ENCODE data around the gene NYAP1.
A peak's percentile ranks its signal among the peaks of the same experiment; 100 is the strongest.
"Not testable (repeated sequence)": the region's sequence is repeated elsewhere in the genome, so short reads cannot be mapped to it uniquely, and the experiment has no call there.

NYAP1 gene

DNA sequence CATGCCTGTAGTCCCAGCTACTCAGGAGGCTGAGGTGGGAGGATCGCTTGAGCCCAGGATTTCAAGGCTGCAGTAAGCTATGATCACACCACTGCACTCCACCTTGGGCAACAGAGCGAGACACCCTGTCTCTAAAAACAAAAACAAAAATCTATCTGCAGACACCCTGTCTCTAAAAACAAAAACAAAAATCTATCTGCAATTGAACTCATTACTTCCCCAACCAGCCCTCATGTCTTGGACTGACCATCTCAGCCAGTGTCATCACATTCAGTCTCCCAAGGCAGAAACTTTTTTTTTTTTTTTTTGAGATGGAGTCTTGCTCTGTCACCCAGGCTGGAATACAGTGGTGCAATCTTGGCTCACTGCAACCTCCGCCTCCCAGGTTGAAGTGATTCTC is 20.3 kb downstream of the NYAP1 start:
- not testable (repeated sequence) for H3K4me3 ChIP-seq (ENCODE audit: low read length); H3K4me1 ChIP-seq (ENCODE audit: control insufficient read depth, insufficient read depth, low read length); H3K9me3 ChIP-seq (ENCODE audit: control insufficient read depth, low read length); H3K36me3 ChIP-seq (ENCODE audit: control insufficient read depth, insufficient read depth, low read length, severe bottlenecking); DNase-seq (ENCODE audit: low read depth); H3K9ac ChIP-seq (ENCODE audit: low read length); H3K27me3 ChIP-seq (replicated peaks; ENCODE audit: control insufficient read depth, insufficient read depth, low read length)

DNA sequence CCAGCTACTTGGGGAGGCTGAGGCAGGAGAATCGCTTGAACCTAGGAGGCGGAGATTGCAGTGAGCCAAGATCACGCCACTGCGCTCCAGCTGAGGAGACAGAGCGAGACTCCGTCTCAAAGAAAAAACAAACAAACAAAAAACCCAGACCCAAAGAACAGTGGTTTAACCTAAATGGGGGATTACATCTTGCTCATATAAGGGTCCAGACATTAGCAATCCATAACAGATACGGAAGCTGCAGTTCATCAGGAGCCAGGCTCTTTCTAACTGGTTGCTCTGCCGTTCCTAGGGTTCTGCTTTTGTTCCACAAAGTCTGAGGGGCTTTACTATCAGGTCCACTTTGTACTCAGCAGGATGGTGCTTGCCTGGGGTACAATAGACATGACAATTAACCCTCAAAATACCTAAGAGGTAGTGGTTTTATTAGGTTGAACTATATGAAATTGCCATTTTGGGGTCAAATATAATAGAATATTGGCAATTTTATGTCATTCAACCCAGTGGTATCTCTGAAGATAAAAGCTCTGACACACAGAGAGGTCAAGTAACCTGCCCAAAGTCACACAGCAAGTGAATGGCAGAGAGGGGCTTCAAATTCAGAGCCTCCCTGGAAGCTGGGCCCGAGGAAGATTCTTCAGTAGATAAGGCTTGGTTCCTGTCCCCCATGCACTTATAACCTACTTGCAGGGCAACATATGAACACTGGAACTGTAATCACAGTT is 21.3 kb downstream of the NYAP1 start:
- H3K27me3 ChIP-seq (replicated peaks; ENCODE audit: control insufficient read depth, insufficient read depth, low read length): no peaks in the 10 kb centered on the region
- H3K9me3 ChIP-seq (ENCODE audit: control insufficient read depth, low read length): no peaks in the 10 kb centered on the region
- DNase-seq (ENCODE audit: low read depth): no peak
- no peak overlapping the region for H3K4me3 ChIP-seq (ENCODE audit: low read length)
- H3K9ac ChIP-seq (ENCODE audit: low read length): no peak overlapping the region
- peaks cover 13% of the 10 kb centered on the region for H3K4me1 ChIP-seq (ENCODE audit: control insufficient read depth, insufficient read depth, low read length)
- no peaks in the 10 kb centered on the region for H3K36me3 ChIP-seq (ENCODE audit: control insufficient read depth, insufficient read depth, low read length, severe bottlenecking)

DNA sequence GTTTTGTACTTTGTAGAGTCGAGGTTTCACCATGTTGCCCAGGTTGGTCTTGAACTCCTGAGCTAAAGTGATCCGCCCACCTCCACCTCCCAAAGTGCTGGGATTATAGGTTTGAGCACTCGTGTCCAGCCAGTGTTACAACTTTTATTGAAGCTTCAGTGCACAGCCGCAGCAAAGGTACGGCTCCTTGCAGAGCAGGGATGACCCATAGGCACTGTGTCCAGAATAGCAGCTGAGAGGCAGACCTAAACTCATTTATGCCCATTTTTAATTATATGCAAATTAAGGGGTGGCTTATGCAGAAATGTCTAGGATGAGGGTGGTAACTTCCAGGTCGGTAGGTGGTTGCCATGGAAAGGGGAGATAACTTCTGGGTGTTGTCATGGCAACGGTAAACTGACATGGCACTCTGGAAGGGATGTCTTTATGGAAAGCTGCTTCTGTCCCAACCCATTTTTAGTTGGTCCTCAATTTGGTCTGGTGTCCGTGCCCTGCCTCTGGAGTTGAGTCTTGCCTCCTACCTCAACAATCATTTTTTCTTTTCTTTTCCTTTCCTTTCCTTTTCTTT is 22.7 kb downstream of the NYAP1 start:
- no peak for DNase-seq (ENCODE audit: low read depth)
- Histone ChIP-seq H3K4me3 (ENCODE audit: low read length) (no peak overlapping the region), H3K9me3 (ENCODE audit: control insufficient read depth, low read length) (no peaks in the 10 kb centered on the region), H3K27me3 (replicated peaks; ENCODE audit: control insufficient read depth, insufficient read depth, low read length) (no peaks in the 10 kb centered on the region), H3K9ac (ENCODE audit: low read length) (no peak overlapping the region), H3K4me1 (ENCODE audit: control insufficient read depth, insufficient read depth, low read length) (peaks cover 13% of the 10 kb centered on the region), H3K36me3 (ENCODE audit: control insufficient read depth, insufficient read depth, low read length, severe bottlenecking) (no peaks in the 10 kb centered on the region)

DNA sequence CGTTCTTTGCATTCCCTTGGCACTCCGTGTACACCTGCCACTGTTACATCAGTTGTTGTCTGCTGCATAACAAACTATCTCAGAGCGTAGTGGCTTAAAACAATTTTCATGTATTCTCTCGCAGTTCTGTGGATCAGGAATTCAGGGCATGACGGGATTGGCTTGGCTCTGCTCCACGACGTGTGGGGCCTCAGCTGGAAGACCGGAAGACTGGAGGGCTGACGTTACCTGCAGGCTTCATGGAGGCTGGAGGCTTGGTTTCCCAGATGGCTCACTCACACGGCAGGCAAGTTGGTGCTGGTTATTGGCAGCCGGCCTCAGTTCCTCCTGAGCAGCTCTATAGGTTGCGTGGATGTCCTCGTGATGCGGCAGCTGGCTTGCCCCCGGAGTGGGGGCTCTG is 25.5 kb downstream of the NYAP1 start:
- Histone ChIP-seq H3K9me3 (ENCODE audit: control insufficient read depth, low read length) (no peaks in the 10 kb centered on the region), H3K27me3 (replicated peaks; ENCODE audit: control insufficient read depth, insufficient read depth, low read length) (no peaks in the 10 kb centered on the region), H3K4me3 (ENCODE audit: low read length) (no peak overlapping the region), H3K36me3 (ENCODE audit: control insufficient read depth, insufficient read depth, low read length, severe bottlenecking) (no peaks in the 10 kb centered on the region), H3K9ac (ENCODE audit: low read length) (no peak overlapping the region), H3K4me1 (ENCODE audit: control insufficient read depth, insufficient read depth, low read length) (peaks cover 6% of the 10 kb centered on the region)
- DNase-seq (ENCODE audit: low read depth): no peak

DNA sequence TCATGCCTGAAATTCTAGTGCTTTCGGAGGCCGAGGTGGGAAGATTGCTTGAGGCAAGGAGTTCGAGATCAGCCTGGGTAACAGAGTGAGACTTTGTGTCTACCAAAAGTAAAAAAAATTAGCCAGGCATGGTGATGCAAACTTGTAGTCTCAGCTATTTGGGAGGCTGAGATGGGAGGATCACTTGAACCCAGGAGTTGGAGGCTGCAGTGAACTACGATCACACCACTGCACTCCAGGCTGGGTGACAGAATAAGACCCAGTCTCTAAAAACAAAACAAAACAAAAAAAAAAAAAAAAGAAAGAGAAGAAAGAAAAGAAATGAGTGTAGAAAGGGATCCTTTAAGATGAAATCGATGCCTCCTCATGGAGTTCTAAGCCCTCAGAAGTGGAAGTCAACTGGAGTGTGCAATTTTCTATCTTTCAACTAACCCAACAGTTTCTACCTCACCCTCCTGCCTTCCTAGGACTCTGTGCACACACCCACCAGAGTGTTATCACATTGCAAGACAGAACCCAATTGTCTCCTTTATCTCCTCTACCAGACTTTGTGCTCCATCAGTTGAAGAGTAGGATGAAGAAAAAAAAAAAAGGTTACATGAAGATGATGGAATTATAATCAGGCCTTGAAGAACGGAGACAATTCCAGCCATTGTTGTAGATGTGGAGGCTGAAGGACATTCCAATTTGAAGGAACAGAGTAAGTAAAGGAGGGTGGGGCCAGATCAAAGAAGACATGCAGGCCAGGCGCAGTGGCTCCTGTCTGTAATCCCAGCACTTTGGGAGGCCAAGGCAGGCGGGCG is 26.9 kb downstream of the NYAP1 start:
- H3K4me1 ChIP-seq (ENCODE audit: control insufficient read depth, insufficient read depth, low read length): peaks cover 17% of the 10 kb centered on the region
- DNase-seq (ENCODE audit: low read depth): no peak
- H3K36me3 ChIP-seq (ENCODE audit: control insufficient read depth, insufficient read depth, low read length, severe bottlenecking): no peaks in the 10 kb centered on the region
- H3K9ac ChIP-seq (ENCODE audit: low read length): no peak overlapping the region
- no peaks in the 10 kb centered on the region for H3K27me3 ChIP-seq (replicated peaks; ENCODE audit: control insufficient read depth, insufficient read depth, low read length)
- no peak overlapping the region for H3K4me3 ChIP-seq (ENCODE audit: low read length)
- H3K9me3 ChIP-seq (ENCODE audit: control insufficient read depth, low read length): no peaks in the 10 kb centered on the region

DNA sequence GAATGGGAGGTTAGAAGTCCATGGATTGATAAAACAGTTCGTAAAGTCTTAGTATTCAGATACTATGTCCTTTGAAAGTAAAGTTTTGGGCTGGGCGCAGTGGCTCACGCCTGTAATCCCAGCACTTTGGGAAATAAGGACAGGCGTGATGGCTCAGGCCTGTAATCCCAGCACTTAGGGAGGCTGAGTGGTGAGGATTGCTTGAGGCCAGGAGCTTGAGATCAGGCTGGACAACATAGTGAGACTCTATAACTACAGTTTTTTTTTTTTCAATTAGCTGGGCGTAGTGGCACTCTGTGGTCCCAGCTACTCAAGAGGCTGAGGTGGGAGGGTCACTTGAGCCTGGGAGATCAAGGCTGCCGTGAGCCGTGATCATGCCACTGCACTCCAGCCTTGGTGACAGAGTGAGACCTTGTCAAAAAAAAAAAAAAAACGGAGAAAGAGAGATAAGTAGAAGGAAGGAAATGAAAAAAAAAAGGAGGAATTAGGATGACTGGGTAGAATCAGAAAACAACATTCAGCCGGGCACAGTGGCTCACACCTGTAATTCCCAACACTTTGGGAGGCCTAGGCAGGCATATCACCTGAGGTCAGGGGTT is 29.6 kb downstream of the NYAP1 start:
- H3K36me3 ChIP-seq (ENCODE audit: control insufficient read depth, insufficient read depth, low read length, severe bottlenecking): no peaks in the 10 kb centered on the region
- H3K4me1 ChIP-seq (ENCODE audit: control insufficient read depth, insufficient read depth, low read length): peaks cover 28% of the 10 kb centered on the region
- no peak overlapping the region for H3K4me3 ChIP-seq (ENCODE audit: low read length)
- no peaks in the 10 kb centered on the region for H3K27me3 ChIP-seq (replicated peaks; ENCODE audit: control insufficient read depth, insufficient read depth, low read length)
- H3K9ac ChIP-seq (ENCODE audit: low read length): no peak overlapping the region
- DNase-seq (ENCODE audit: low read depth): no peak
- H3K9me3 ChIP-seq (ENCODE audit: control insufficient read depth, low read length): no peaks in the 10 kb centered on the region

DNA sequence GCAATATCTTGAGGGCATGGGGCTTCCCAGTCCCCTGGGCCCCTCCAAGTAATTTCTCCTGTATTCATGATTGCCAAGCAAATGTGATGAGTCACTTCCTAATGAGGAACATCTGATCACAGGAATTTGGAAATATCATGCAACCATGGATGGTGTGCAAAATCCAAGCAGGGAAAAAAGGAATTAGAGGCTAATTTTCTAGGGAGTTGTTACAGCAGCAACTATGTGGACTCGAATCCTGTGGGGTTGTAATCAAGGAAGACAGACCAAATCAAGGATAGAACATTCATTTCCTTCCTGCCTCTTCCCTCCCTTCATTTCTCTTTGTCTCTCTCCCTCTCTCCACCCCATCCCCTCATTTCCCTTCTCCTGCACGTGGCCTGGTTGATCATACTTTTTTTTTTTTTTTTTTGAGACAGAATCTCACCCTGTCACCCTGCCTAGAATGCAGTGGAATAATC is 31.4 kb downstream of the NYAP1 start:
- H3K4me3 ChIP-seq (ENCODE audit: low read length): peak overlapping the region; percentile 31
- H3K4me1 ChIP-seq (ENCODE audit: control insufficient read depth, insufficient read depth, low read length): peaks cover 22% of the 10 kb centered on the region
- H3K27me3 ChIP-seq (replicated peaks; ENCODE audit: control insufficient read depth, insufficient read depth, low read length): no peaks in the 10 kb centered on the region
- H3K36me3 ChIP-seq (ENCODE audit: control insufficient read depth, insufficient read depth, low read length, severe bottlenecking): no peaks in the 10 kb centered on the region
- peak; percentile 89 for DNase-seq (ENCODE audit: low read depth)
- no peaks in the 10 kb centered on the region for H3K9me3 ChIP-seq (ENCODE audit: control insufficient read depth, low read length)
- H3K9ac ChIP-seq (ENCODE audit: low read length): peak overlapping the region; percentile 48

DNA sequence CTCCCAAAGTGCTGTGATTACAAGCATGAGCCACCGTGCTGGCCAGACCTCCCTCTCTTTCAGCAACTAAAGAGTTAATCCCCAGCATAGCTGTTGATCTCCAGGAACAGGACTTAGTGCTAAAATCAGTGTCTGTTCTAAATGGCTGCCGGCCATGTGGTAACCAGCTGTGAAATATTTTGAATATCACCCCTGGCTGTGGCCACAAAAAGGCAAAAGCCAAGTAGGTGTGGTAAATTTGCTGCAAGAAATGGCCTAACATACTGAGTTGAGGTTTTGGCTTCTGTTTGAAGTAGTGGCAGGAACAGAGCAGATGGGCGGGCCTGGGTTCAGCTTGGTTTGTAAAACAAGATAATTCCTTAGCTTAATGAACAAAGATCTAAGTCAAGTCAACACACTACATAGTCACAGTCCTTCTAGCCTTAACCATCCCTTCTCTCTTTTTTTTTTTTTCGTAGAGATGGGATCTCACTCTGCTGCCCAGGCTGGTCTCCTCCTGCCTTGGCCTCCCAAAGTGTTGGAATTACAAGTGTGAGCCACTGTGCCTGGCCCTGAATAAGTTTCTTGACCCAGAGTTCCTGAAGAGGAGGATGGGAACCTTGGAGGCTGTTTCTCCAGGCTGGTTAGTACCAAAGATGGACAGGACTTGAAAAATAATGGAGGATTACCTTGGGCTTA is 32.5 kb downstream of the NYAP1 start:
- peak; percentile 84 for DNase-seq (ENCODE audit: low read depth)
- Histone ChIP-seq H3K27me3 (replicated peaks; ENCODE audit: control insufficient read depth, insufficient read depth, low read length) (no peaks in the 10 kb centered on the region), H3K9me3 (ENCODE audit: control insufficient read depth, low read length) (no peaks in the 10 kb centered on the region), H3K4me1 (ENCODE audit: control insufficient read depth, insufficient read depth, low read length) (peaks cover 22% of the 10 kb centered on the region), H3K4me3 (ENCODE audit: low read length) (no peak overlapping the region), H3K36me3 (ENCODE audit: control insufficient read depth, insufficient read depth, low read length, severe bottlenecking) (no peaks in the 10 kb centered on the region), H3K9ac (ENCODE audit: low read length) (no peak overlapping the region)

DNA sequence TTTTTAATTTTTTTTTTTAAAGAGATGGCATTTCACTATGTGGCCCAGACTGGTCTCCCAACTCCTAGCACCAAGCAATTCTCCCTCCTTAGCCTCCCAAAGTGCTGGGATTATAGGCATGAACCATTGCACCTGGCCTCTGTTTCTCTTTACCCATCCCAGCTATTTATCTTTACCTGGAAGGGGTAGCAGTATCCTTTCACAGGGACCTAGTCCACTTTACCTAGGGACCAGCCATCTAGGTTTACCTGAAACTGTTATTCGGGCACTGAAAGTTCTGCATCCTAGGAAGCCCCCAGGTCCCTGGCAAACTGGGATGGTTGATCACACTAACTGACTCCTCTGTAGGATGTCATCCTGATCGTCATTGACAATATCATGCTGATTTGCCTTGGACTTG is 33.6 kb downstream of the NYAP1 start:
- Histone ChIP-seq H3K9me3 (ENCODE audit: control insufficient read depth, low read length) (no peaks in the 10 kb centered on the region), H3K4me1 (ENCODE audit: control insufficient read depth, insufficient read depth, low read length) (peaks cover 22% of the 10 kb centered on the region), H3K27me3 (replicated peaks; ENCODE audit: control insufficient read depth, insufficient read depth, low read length) (no peaks in the 10 kb centered on the region), H3K4me3 (ENCODE audit: low read length) (no peak overlapping the region), H3K9ac (ENCODE audit: low read length) (no peak overlapping the region), H3K36me3 (ENCODE audit: control insufficient read depth, insufficient read depth, low read length, severe bottlenecking) (no peaks in the 10 kb centered on the region)
- no peak for DNase-seq (ENCODE audit: low read depth)

DNA sequence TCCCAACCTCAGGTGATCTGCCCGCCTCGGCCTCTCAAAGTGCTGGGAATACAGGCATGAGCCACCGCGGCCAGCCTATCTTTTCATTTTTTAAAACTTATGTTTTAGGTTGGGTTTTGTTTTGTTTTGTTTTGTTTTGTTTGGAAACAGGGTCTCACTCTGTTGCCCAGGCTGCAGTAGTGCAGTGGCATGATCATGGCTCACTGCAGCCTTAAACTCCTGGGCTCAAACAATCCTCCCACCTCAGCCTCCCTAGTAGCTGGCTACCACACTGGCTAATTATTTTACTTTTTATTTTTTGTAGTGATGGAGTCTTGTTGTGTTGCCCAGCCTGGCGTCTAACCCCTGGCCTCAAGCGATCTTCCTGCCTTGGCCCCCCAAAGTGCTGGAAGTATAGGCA is 35.9 kb downstream of the NYAP1 start:
- DNase-seq (ENCODE audit: low read depth): no peak
- Histone ChIP-seq H3K4me3 (ENCODE audit: low read length) (no peak overlapping the region), H3K36me3 (ENCODE audit: control insufficient read depth, insufficient read depth, low read length, severe bottlenecking) (no peaks in the 10 kb centered on the region), H3K9ac (ENCODE audit: low read length) (no peak overlapping the region), H3K27me3 (replicated peaks; ENCODE audit: control insufficient read depth, insufficient read depth, low read length) (no peaks in the 10 kb centered on the region), H3K4me1 (ENCODE audit: control insufficient read depth, insufficient read depth, low read length) (peaks cover 21% of the 10 kb centered on the region), H3K9me3 (ENCODE audit: control insufficient read depth, low read length) (no peaks in the 10 kb centered on the region)

DNA sequence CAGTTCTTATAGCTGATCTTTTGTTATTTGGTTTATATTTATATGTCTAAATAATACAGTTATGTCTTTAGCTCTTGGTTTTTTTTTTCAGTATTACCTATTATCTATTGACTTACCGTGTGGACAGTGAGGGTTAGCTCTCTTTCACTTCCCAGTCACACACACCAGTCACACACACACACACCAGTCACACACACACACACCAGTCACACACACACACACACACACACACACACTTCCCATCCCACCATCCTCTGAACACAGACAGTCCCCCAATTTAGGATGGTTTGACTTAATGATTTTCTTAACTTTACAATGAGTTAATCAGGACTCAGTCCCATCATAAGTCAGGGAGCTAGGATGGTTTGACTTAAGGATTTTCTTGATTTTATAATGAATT is 36.4 kb downstream of the NYAP1 start:
- no peak overlapping the region for H3K4me3 ChIP-seq (ENCODE audit: low read length)
- H3K36me3 ChIP-seq (ENCODE audit: control insufficient read depth, insufficient read depth, low read length, severe bottlenecking): no peaks in the 10 kb centered on the region
- DNase-seq (ENCODE audit: low read depth): no peak
- no peak overlapping the region for H3K9ac ChIP-seq (ENCODE audit: low read length)
- H3K27me3 ChIP-seq (replicated peaks; ENCODE audit: control insufficient read depth, insufficient read depth, low read length): no peaks in the 10 kb centered on the region
- H3K9me3 ChIP-seq (ENCODE audit: control insufficient read depth, low read length): no peaks in the 10 kb centered on the region
- peaks cover 16% of the 10 kb centered on the region for H3K4me1 ChIP-seq (ENCODE audit: control insufficient read depth, insufficient read depth, low read length)
